OCI-LY1 (cell line): ENCODE data around the gene ZNF724.
"Not testable (repeated sequence)": the region's sequence is repeated elsewhere in the genome, so short reads cannot be mapped to it uniquely, and the experiment has no call there.

Experiments
- EZH2 ChIP-seq: fragments of 200-600 bp; sonication (generic), shearing (Covaris generic); IDR thresholded peaks from 2 replicates; pipeline ENCODE4 v1.8.0; 2017; ENCODE audit warnings: borderline replicate concordance, mixed run types, mild to moderate bottlenecking, antibody characterized with exemption, low read length, moderate library complexity, mixed read lengths
- TF ChIP-seq, protein P1 (sequence below): fragments of 200-600 bp; sonication (generic), shearing (Covaris generic); IDR thresholded peaks from 2 replicates; pipeline ENCODE4 v1.5.1; 2017; ENCODE audit warnings: mild to moderate bottlenecking, antibody characterized with exemption, low read length, moderate library complexity, mixed read lengths

DNA sequence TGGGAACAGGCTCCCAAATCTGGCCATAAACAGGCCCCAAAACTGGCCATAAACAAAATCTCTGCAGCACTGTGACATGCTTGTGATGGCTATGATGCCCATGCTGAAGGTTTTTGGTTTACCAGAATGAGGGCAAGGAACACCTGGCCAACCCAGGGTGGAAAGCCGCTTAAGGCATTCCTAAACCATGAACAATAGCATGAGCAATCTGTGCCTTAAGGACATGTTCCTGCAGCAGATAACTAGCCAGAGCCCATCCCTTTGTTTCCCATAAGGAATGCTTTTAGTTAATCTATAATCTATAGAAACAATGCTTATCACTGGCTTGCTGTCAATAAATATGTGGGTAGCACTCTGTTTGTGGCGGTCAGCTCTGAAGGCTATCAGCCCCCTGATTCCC, 35.1 kb upstream of the ZNF724 start:
- not testable (repeated sequence) for TF ChIP-seq EZH2
- TF ChIP-seq, protein P1, sequence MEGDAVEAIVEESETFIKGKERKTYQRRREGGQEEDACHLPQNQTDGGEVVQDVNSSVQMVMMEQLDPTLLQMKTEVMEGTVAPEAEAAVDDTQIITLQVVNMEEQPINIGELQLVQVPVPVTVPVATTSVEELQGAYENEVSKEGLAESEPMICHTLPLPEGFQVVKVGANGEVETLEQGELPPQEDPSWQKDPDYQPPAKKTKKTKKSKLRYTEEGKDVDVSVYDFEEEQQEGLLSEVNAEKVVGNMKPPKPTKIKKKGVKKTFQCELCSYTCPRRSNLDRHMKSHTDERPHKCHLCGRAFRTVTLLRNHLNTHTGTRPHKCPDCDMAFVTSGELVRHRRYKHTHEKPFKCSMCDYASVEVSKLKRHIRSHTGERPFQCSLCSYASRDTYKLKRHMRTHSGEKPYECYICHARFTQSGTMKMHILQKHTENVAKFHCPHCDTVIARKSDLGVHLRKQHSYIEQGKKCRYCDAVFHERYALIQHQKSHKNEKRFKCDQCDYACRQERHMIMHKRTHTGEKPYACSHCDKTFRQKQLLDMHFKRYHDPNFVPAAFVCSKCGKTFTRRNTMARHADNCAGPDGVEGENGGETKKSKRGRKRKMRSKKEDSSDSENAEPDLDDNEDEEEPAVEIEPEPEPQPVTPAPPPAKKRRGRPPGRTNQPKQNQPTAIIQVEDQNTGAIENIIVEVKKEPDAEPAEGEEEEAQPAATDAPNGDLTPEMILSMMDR: not testable (repeated sequence)
